ENCODE measurements around the gene BRAF. TPM values are rescaled to one million over a fixed set of nuclear protein-coding genes. Genes with fewer than 3 reads are reported as not detected.
"Not testable (repeated sequence)": the region's sequence is repeated elsewhere in the genome, so short reads cannot be mapped to it uniquely, and the experiment has no call there.

BRAF gene
- total RNA-seq, 4 donors from 2014 or later, result 35.7 to 60.0 (median 40.7) TPM

- no peak for ATAC-seq (ENCODE audit: low FRiP score)
- no peak for DNase-seq (ENCODE audit: low spot score)
- no peak for TF ChIP-seq CTCF (IDR thresholded peaks at IDR 0.05)
These were observed 35.1 kb downstream of the BRAF start for GRCh38 chr7:140889645-140890044.

- DNase-seq (ENCODE audit: low spot score) (no peak), ATAC-seq (ENCODE audit: low FRiP score) (no peak)
- TF ChIP-seq CTCF (IDR thresholded peaks at IDR 0.05), result no peak
These were observed 35.6 kb downstream of the BRAF start for GRCh38 chr7:140889150-140889549.

- ATAC-seq (ENCODE audit: low FRiP score), result no peak
These were observed 36.6 kb downstream of the BRAF start for GRCh38 chr7:140888087-140888486.

GRCh38 chr7:140885735-140886334, 38.9 kb downstream of the BRAF start:
- DNase-seq (ENCODE audit: low spot score) (no peak), ATAC-seq (ENCODE audit: low FRiP score) (no peak)
- TF ChIP-seq CTCF (IDR thresholded peaks at IDR 0.05), result no peak

More at GRCh38 chr7:140888087-140888486, 36.6 kb downstream of the BRAF start:
- no peak for TF ChIP-seq CTCF (IDR thresholded peaks at IDR 0.05)
- no peak for DNase-seq (ENCODE audit: low spot score)

GRCh38 chr7:140883378-140883777, 41.4 kb downstream of the BRAF start:
- ATAC-seq (ENCODE audit: low FRiP score) (no peak), DNase-seq (ENCODE audit: low spot score) (no peak)
- no peak for TF ChIP-seq CTCF (IDR thresholded peaks at IDR 0.05)

GRCh38 chr7:140882834-140883233, 41.9 kb downstream of the BRAF start:
- not testable (repeated sequence) for ATAC-seq (ENCODE audit: low FRiP score); DNase-seq (ENCODE audit: low spot score)

- TF ChIP-seq CTCF (IDR thresholded peaks at IDR 0.05), result no peak
- no peak for DNase-seq (ENCODE audit: low spot score)
- no peak for ATAC-seq (ENCODE audit: low FRiP score)
These were observed 43.1 kb downstream of the BRAF start for GRCh38 chr7:140881507-140882228.
